ENCODE measurements around the gene TRAF4. TPM values are rescaled to one million over a fixed set of nuclear protein-coding genes. Genes with fewer than 3 reads are reported as not detected.

TRAF4 gene
- total and polyA plus RNA-seq, 9 of the 15 experiments (the other 6 are each of a cell fraction or from before 2014, with no cell fraction given) = 2.4 to 147 (median 72.4) TPM

- TF ChIP-seq HIVEP1 (CRISPR knock-in tag; IDR thresholded peaks at IDR 0.05) (0 out of 2 replicates have a peak, but pooled peaks have one; percentile 17), RAD21 (CRISPR knock-in tag; conservative IDR thresholded peaks at IDR 0.05 in 1 of 2, IDR thresholded peaks at IDR 0.05 in 1 of 2) (no peak), CREM (IDR thresholded peaks at IDR 0.05; ENCODE audit: low read depth) (peak; percentile 4; the same call in 1 of the 2 replicates), ZNF121 (CRISPR knock-in tag; conservative IDR thresholded peaks at IDR 0.05) (no peak), SIN3A (IDR thresholded peaks at IDR 0.05; ENCODE audit: borderline replicate concordance in 2 of 2, control insufficient read depth in 1 of 2, low read depth in 2 of 2, low read length in 2 of 2) (peak in 1 of 2 experiments; percentile 28; a peak in 1 of 4 replicates), EGR1 (conservative IDR thresholded peaks at IDR 0.05) (peak; percentile 41), HMG20B (CRISPR knock-in tag; IDR thresholded peaks at IDR 0.05) (no peak), PURB (CRISPR knock-in tag; IDR thresholded peaks at IDR 0.05; ENCODE audit: low read depth) (no peak), RB1 (IDR thresholded peaks at IDR 0.05; ENCODE audit: low read depth) (no peak; the same call in 1 of the 2 replicates), CHCHD3 (CRISPR knock-in tag; IDR thresholded peaks at IDR 0.05) (no peak), TCFL5 (CRISPR knock-in tag; conservative IDR thresholded peaks at IDR 0.05) (no peak), ZNF184 (CRISPR knock-in tag; IDR thresholded peaks at IDR 0.05) (no peak), ZKSCAN8 (CRISPR knock-in tag; IDR thresholded peaks at IDR 0.05) (peak; percentile 47; the same call in 1 of the 2 replicates), ZZZ3 (IDR thresholded peaks at IDR 0.05) (no peak), FOXA1 (IDR thresholded peaks at IDR 0.05; ENCODE audit: borderline replicate concordance) (no peak), ETV6 (IDR thresholded peaks at IDR 0.05; ENCODE audit: borderline replicate concordance in 1 of 2, low read depth in 2 of 2, low read length in 1 of 2) (no peak), ETV6 (CRISPR knock-in tag; IDR thresholded peaks at IDR 0.05; ENCODE audit: borderline replicate concordance) (no peak)
- TF ChIP-seq, protein P1, sequence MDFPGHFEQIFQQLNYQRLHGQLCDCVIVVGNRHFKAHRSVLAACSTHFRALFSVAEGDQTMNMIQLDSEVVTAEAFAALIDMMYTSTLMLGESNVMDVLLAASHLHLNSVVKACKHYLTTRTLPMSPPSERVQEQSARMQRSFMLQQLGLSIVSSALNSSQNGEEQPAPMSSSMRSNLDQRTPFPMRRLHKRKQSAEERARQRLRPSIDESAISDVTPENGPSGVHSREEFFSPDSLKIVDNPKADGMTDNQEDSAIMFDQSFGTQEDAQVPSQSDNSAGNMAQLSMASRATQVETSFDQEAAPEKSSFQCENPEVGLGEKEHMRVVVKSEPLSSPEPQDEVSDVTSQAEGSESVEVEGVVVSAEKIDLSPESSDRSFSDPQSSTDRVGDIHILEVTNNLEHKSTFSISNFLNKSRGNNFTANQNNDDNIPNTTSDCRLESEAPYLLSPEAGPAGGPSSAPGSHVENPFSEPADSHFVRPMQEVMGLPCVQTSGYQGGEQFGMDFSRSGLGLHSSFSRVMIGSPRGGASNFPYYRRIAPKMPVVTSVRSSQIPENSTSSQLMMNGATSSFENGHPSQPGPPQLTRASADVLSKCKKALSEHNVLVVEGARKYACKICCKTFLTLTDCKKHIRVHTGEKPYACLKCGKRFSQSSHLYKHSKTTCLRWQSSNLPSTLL (IDR thresholded peaks at IDR 0.05) = no peak
Measured at GRCh38 chr17:28712032-28712704, 31.6 kb upstream of the TRAF4 start (continued).

Data from K562 (cell line).